WTC11 (cell line): Measurements from ENCODE around the gene KIRREL2.

ENCODE experiments used
- CREM ChIP-seq: sonication (generic); formaldehyde crosslinking; IDR thresholded peaks from 2 replicates; pipeline ENCODE4 v1.8.1; 2022; ENCODE audit warnings: mild to moderate bottlenecking, missing genetic modification reagents, moderate library complexity
- JUN ChIP-seq: sonication (generic); formaldehyde crosslinking; IDR thresholded peaks from 2 replicates; pipeline ENCODE4 v1.8.0; 2023; ENCODE audit warnings: mild to moderate bottlenecking, missing genetic modification reagents
- NR2C2 ChIP-seq: sonication (generic); formaldehyde crosslinking; IDR thresholded peaks from 2 replicates; pipeline ENCODE4 v1.8.0; 2022; ENCODE audit warnings: mild to moderate bottlenecking, missing genetic modification reagents
- TF ChIP-seq, protein P1 (sequence below): fragments of 200-600 bp; IDR thresholded peaks from 2 replicates; pipeline ENCODE4 v1.8.0; 2022; ENCODE audit warnings: antibody characterized with exemption
- TF ChIP-seq, protein P2 (sequence below): sonication (generic); formaldehyde crosslinking; IDR thresholded peaks from 2 replicates; pipeline ENCODE4 v1.8.0; 2023; ENCODE audit warnings: missing genetic modification reagents, mild to moderate bottlenecking, borderline replicate concordance

DNA sequence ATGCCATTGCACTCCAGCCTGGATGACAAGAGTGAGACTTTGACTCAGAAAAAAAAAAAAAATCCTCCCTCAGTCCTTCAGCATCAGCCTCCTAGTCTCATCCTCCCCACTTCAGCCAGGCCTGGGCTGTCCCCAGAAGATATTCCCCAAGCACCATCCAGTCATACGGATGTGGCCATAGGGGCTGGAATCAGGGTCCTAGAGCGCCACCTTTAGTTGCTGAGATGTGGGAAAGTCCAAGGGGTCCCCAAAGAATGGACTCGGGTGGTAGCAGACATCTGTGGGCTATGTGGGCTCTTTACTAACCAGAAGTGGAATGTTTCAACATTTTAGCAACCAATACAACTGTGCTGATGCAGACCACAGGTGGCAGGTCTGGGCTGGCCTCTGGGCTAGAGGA lies 54.5 kb downstream of the KIRREL2 start:
- TF ChIP-seq, protein P1, sequence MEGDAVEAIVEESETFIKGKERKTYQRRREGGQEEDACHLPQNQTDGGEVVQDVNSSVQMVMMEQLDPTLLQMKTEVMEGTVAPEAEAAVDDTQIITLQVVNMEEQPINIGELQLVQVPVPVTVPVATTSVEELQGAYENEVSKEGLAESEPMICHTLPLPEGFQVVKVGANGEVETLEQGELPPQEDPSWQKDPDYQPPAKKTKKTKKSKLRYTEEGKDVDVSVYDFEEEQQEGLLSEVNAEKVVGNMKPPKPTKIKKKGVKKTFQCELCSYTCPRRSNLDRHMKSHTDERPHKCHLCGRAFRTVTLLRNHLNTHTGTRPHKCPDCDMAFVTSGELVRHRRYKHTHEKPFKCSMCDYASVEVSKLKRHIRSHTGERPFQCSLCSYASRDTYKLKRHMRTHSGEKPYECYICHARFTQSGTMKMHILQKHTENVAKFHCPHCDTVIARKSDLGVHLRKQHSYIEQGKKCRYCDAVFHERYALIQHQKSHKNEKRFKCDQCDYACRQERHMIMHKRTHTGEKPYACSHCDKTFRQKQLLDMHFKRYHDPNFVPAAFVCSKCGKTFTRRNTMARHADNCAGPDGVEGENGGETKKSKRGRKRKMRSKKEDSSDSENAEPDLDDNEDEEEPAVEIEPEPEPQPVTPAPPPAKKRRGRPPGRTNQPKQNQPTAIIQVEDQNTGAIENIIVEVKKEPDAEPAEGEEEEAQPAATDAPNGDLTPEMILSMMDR, result 0 out of 2 replicates have a peak, but pooled peaks have one; percentile 14
- TF ChIP-seq CREM (CRISPR knock-in tag), result no peak
- TF ChIP-seq, protein P2, sequence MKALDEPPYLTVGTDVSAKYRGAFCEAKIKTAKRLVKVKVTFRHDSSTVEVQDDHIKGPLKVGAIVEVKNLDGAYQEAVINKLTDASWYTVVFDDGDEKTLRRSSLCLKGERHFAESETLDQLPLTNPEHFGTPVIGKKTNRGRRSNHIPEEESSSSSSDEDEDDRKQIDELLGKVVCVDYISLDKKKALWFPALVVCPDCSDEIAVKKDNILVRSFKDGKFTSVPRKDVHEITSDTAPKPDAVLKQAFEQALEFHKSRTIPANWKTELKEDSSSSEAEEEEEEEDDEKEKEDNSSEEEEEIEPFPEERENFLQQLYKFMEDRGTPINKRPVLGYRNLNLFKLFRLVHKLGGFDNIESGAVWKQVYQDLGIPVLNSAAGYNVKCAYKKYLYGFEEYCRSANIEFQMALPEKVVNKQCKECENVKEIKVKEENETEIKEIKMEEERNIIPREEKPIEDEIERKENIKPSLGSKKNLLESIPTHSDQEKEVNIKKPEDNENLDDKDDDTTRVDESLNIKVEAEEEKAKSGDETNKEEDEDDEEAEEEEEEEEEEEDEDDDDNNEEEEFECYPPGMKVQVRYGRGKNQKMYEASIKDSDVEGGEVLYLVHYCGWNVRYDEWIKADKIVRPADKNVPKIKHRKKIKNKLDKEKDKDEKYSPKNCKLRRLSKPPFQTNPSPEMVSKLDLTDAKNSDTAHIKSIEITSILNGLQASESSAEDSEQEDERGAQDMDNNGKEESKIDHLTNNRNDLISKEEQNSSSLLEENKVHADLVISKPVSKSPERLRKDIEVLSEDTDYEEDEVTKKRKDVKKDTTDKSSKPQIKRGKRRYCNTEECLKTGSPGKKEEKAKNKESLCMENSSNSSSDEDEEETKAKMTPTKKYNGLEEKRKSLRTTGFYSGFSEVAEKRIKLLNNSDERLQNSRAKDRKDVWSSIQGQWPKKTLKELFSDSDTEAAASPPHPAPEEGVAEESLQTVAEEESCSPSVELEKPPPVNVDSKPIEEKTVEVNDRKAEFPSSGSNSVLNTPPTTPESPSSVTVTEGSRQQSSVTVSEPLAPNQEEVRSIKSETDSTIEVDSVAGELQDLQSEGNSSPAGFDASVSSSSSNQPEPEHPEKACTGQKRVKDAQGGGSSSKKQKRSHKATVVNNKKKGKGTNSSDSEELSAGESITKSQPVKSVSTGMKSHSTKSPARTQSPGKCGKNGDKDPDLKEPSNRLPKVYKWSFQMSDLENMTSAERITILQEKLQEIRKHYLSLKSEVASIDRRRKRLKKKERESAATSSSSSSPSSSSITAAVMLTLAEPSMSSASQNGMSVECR (CRISPR knock-in tag), result no peak
- TF ChIP-seq NR2C2 (CRISPR knock-in tag), result no peak
- no peak for TF ChIP-seq JUN (CRISPR knock-in tag)
